Measurements from ENCODE around the gene ACSS3.
"Not testable (repeated sequence)": the region's sequence is repeated elsewhere in the genome, so short reads cannot be mapped to it uniquely, and the experiment has no call there.

The ACSS3 gene

GRCh38 chr12:81077686-81078441 lies at the start of gene ACSS3:
Gene ACSS3, plus strand, starts transcription at chr12:81078079. Its CDS starts 42 bp downstream, at chr12:81078121.
- DNase-seq: no peak

- DNase-seq: no peak
These were observed 43.0 kb upstream of the ACSS3 start for GRCh38 chr12:81034926-81035325.

GRCh38 chr12:81039231-81039630 lies 38.6 kb upstream of the ACSS3 start:
- no peak for DNase-seq

- no peak for DNase-seq
These were observed 33.7 kb upstream of the ACSS3 start for GRCh38 chr12:81043979-81044740.

GRCh38 chr12:81064971-81065370 lies 12.9 kb upstream of the ACSS3 start:
- DNase-seq: not testable (repeated sequence)

GRCh38 chr12:81070846-81071245 lies 7.0 kb upstream of the ACSS3 start:
- no peak for DNase-seq

- DNase-seq: no peak
These were observed 2.3 kb upstream of the ACSS3 start for GRCh38 chr12:81075539-81075938.

GRCh38 chr12:81077329-81077685 lies 572 bp upstream of the ACSS3 start:
- no peak for DNase-seq

GRCh38 chr12:81078469-81079196 lies 754 bp downstream of the ACSS3 start:
- no peak for DNase-seq

- DNase-seq: no peak
These were observed 1.6 kb downstream of the ACSS3 start for GRCh38 chr12:81079280-81080076.

GRCh38 chr12:81080431-81080983 lies 2.6 kb downstream of the ACSS3 start:
- no peak for DNase-seq

- no peak for DNase-seq
These were observed 3.8 kb downstream of the ACSS3 start for GRCh38 chr12:81081726-81082125.

GRCh38 chr12:81083018-81083417 lies 5.1 kb downstream of the ACSS3 start:
- DNase-seq: no peak

- no peak for DNase-seq
These were observed 6.1 kb downstream of the ACSS3 start for GRCh38 chr12:81083906-81084513.

- no peak for DNase-seq
These were observed 7.0 kb downstream of the ACSS3 start for GRCh38 chr12:81084811-81085350.

GRCh38 chr12:81085832-81086231 lies 8.0 kb downstream of the ACSS3 start:
- no peak for DNase-seq

- no peak for DNase-seq
These were observed 8.5 kb downstream of the ACSS3 start for GRCh38 chr12:81086342-81086741.

- DNase-seq: no peak
These were observed 10.3 kb downstream of the ACSS3 start for GRCh38 chr12:81088221-81088620.

GRCh38 chr12:81089412-81089811 lies 11.5 kb downstream of the ACSS3 start:
- no peak for DNase-seq

GRCh38 chr12:81092053-81092452 lies 14.2 kb downstream of the ACSS3 start:
- DNase-seq: no peak

- DNase-seq: no peak
These were observed 17.0 kb downstream of the ACSS3 start for GRCh38 chr12:81094718-81095360.
